HFF-Myc (cell line): ENCODE results near the gene ABLIM2.

Experiments
- DNase-seq: peaks from one replicate; pipeline ENCODE4 v3.0.0-alpha.2; 2011; ENCODE audit warnings: low read depth; ENCODE audit errors: extremely low read depth
- H3K4me3 ChIP-seq: replicated peaks from 2 replicates; pipeline ENCODE4 v1.5.1; 2011; ENCODE audit warnings: low read depth, mild to moderate bottlenecking, control low read depth, low read length
- CTCF ChIP-seq: IDR thresholded peaks from 2 replicates; pipeline ENCODE4 v1.5.1; 2012; ENCODE audit warnings: mild to moderate bottlenecking, low read depth, low read length, control low read depth; ENCODE audit errors: missing control alignments

The ABLIM2 gene

GRCh38 chr4:7929118-7929951 is 229.3 kb downstream of the ABLIM2 start:
- H3K4me3 ChIP-seq, result no peak overlapping the region
- DNase-seq, result no peak
- TF ChIP-seq CTCF, result peak; percentile 22

- no peak for TF ChIP-seq CTCF
- no peak for DNase-seq
- no peak overlapping the region for H3K4me3 ChIP-seq
Observed at GRCh38 chr4:7928711-7929110, 229.9 kb downstream of the ABLIM2 start.

- no peak overlapping the region for H3K4me3 ChIP-seq
- TF ChIP-seq CTCF, result no peak
- no peak for DNase-seq
Observed at GRCh38 chr4:7926822-7927221, 231.8 kb downstream of the ABLIM2 start.

- DNase-seq, result no peak
- TF ChIP-seq CTCF, result no peak
- no peak overlapping the region for H3K4me3 ChIP-seq
Observed at GRCh38 chr4:7924570-7924969, 234.0 kb downstream of the ABLIM2 start.

GRCh38 chr4:7924163-7924562 is 234.4 kb downstream of the ABLIM2 start:
- no peak overlapping the region for H3K4me3 ChIP-seq
- no peak for TF ChIP-seq CTCF
- DNase-seq, result no peak

- no peak for DNase-seq
- TF ChIP-seq CTCF, result no peak
- H3K4me3 ChIP-seq, result no peak overlapping the region
Observed at GRCh38 chr4:7922466-7922865, 236.1 kb downstream of the ABLIM2 start.
